Measurements from ENCODE around the gene PLXDC2. TPM values are rescaled to one million over a fixed set of nuclear protein-coding genes. Genes with fewer than 3 reads are reported as not detected.

Gene PLXDC2
- total and polyA plus RNA-seq, 2 donors from 2014 or later = 11.9 to 42.1 TPM

GRCh38 chr10:20065814-20066213 is 249.6 kb downstream of the PLXDC2 start:
- Histone ChIP-seq H3K4me3 (ENCODE audit: low read length in 3 of 3) (no peak overlapping the region), H3K36me3 (ENCODE audit: control insufficient read depth in 2 of 3, insufficient read depth in 3 of 3, low read length in 3 of 3) (peaks cover 0 to 7% (median 2%) of the 10 kb centered on the region in 3 donors), H3K9ac (ENCODE audit: low read length in 3 of 3) (no peak overlapping the region), H3K27ac (ENCODE audit: low read depth in 2 of 2, low read length in 2 of 2) (no peak overlapping the region), H3K9me3 (ENCODE audit: control insufficient read depth in 2 of 3, insufficient read depth in 1 of 3, low read length in 3 of 3) (peaks cover 0 to 9% (median 0%) of the 10 kb centered on the region in 3 donors), H3K4me1 (ENCODE audit: control insufficient read depth in 2 of 3, insufficient read depth in 2 of 3, low read depth in 1 of 3, low read length in 3 of 3) (no peaks in the 10 kb centered on the region), H3K27me3 (ENCODE audit: control insufficient read depth, insufficient read depth, low read length) (no peaks in the 10 kb centered on the region)
- TF ChIP-seq, protein P1, sequence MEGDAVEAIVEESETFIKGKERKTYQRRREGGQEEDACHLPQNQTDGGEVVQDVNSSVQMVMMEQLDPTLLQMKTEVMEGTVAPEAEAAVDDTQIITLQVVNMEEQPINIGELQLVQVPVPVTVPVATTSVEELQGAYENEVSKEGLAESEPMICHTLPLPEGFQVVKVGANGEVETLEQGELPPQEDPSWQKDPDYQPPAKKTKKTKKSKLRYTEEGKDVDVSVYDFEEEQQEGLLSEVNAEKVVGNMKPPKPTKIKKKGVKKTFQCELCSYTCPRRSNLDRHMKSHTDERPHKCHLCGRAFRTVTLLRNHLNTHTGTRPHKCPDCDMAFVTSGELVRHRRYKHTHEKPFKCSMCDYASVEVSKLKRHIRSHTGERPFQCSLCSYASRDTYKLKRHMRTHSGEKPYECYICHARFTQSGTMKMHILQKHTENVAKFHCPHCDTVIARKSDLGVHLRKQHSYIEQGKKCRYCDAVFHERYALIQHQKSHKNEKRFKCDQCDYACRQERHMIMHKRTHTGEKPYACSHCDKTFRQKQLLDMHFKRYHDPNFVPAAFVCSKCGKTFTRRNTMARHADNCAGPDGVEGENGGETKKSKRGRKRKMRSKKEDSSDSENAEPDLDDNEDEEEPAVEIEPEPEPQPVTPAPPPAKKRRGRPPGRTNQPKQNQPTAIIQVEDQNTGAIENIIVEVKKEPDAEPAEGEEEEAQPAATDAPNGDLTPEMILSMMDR (IDR thresholded peaks at IDR 0.05; ENCODE audit: borderline replicate concordance, extremely low read depth, insufficient read depth) = no peak
- DNase-seq = no peak
- FAIRE-seq = no peak
- intact Hi-C loops (cut with DNase I) = no loop called here

- no peak overlapping the region for H3K9ac ChIP-seq (ENCODE audit: low read length in 3 of 3)
- no peak overlapping the region for H3K27ac ChIP-seq (ENCODE audit: low read depth in 2 of 2, low read length in 2 of 2)
- peaks cover 0 to 7% (median 2%) of the 10 kb centered on the region in 3 donors for H3K36me3 ChIP-seq (ENCODE audit: control insufficient read depth in 2 of 3, insufficient read depth in 3 of 3, low read length in 3 of 3)
- no peaks in the 10 kb centered on the region for H3K4me1 ChIP-seq (ENCODE audit: control insufficient read depth in 2 of 3, insufficient read depth in 2 of 3, low read depth in 1 of 3, low read length in 3 of 3)
- DNase-seq = no peak
- intact Hi-C loops (cut with DNase I) = no loop called here
- no peak overlapping the region for H3K4me3 ChIP-seq (ENCODE audit: low read length in 3 of 3)
- no peaks in the 10 kb centered on the region for H3K9me3 ChIP-seq (ENCODE audit: control insufficient read depth in 2 of 3, insufficient read depth in 1 of 3, low read length in 3 of 3)
- TF ChIP-seq, protein P1 (IDR thresholded peaks at IDR 0.05; ENCODE audit: borderline replicate concordance, extremely low read depth, insufficient read depth) = no peak
- FAIRE-seq = no peak
- no peaks in the 10 kb centered on the region for H3K27me3 ChIP-seq (ENCODE audit: control insufficient read depth, insufficient read depth, low read length)
Measured at GRCh38 chr10:20073167-20073566, 256.9 kb downstream of the PLXDC2 start.

GRCh38 chr10:20075713-20076112 is 259.5 kb downstream of the PLXDC2 start:
- H3K9ac ChIP-seq (ENCODE audit: low read length in 3 of 3) = no peak overlapping the region
- intact Hi-C loops (cut with DNase I) = no loop called here
- no peak for DNase-seq

More at GRCh38 chr10:20075713-20076112, 259.5 kb downstream of the PLXDC2 start:
- no peaks in the 10 kb centered on the region for H3K36me3 ChIP-seq (ENCODE audit: control insufficient read depth in 2 of 3, insufficient read depth in 3 of 3, low read length in 3 of 3)
- H3K27me3 ChIP-seq (ENCODE audit: control insufficient read depth, insufficient read depth, low read length) = no peaks in the 10 kb centered on the region
- no peaks in the 10 kb centered on the region for H3K9me3 ChIP-seq (ENCODE audit: control insufficient read depth in 2 of 3, insufficient read depth in 1 of 3, low read length in 3 of 3)
- H3K4me3 ChIP-seq (ENCODE audit: low read length in 3 of 3) = no peak overlapping the region
- TF ChIP-seq, protein P1 (IDR thresholded peaks at IDR 0.05; ENCODE audit: borderline replicate concordance, extremely low read depth, insufficient read depth) = no peak
- H3K27ac ChIP-seq (ENCODE audit: low read depth in 2 of 2, low read length in 2 of 2) = no peak overlapping the region
- H3K4me1 ChIP-seq (ENCODE audit: control insufficient read depth in 2 of 3, insufficient read depth in 2 of 3, low read depth in 1 of 3, low read length in 3 of 3) = no peaks in the 10 kb centered on the region
- FAIRE-seq = no peak

Measured in kidney (tissue), 14 donors.